ENCODE measurements around the gene CES5A. TPM values are rescaled to one million over a fixed set of nuclear protein-coding genes. Genes with fewer than 3 reads are reported as not detected.

CES5A gene
- total and polyA plus RNA-seq, 2 donors (not counting 1 experiment from before 2014, with no cell fraction given), result not detected

- CTCF ChIA-PET, result no interaction called here
These were observed 6.2 kb downstream of the CES5A start for GRCh38 chr16:55868980-55869379.

GRCh38 chr16:55868137-55868536 is 7.0 kb downstream of the CES5A start:
- Mint-ChIP-seq H3K27me3 (peaks cover 12% of the 10 kb centered on the region), H3K4me1 (no peaks in the 10 kb centered on the region), H3K4me3 (no peak overlapping the region), H3K27ac (no peak overlapping the region), H3K9me3 (ENCODE audit: insufficient read depth) (no peaks in the 10 kb centered on the region)
- no peaks in the 10 kb centered on the region for H3K36me3 ChIP-seq (replicated peaks in 1 of 2; ENCODE audit: control extremely low read depth in 1 of 2, control insufficient read depth in 1 of 2, extremely low read depth in 1 of 2, insufficient read depth in 2 of 2, low read length in 1 of 2)
- DNase-seq, result no peak
- H3K9me3 ChIP-seq (ENCODE audit: control extremely low read depth in 1 of 3, control insufficient read depth in 2 of 3, insufficient read depth in 1 of 3, low read length in 2 of 3), result no peaks in the 10 kb centered on the region
- H2AFZ ChIP-seq (ENCODE audit: insufficient read depth, low read depth, low read length, poor library complexity, severe bottlenecking), result no peak overlapping the region
- no peak overlapping the region for H3K27ac ChIP-seq (ENCODE audit: low read length in 2 of 2)
- no peak for ATAC-seq (ENCODE audit: low read depth)
- CTCF ChIA-PET, result no interaction called here
- no peak overlapping the region for H3K4me2 ChIP-seq (replicated peaks; ENCODE audit: low read depth, low read length, poor library complexity, severe bottlenecking)
- H3K4me3 ChIP-seq (ENCODE audit: control extremely low read depth in 1 of 5, extremely low read depth in 1 of 5, insufficient read depth in 1 of 5, low read depth in 2 of 5, low read length in 4 of 5), result no peak overlapping the region
- TF ChIP-seq CTCF (IDR thresholded peaks at IDR 0.05) (no peak), EZH2 (IDR thresholded peaks at IDR 0.05; ENCODE audit: borderline replicate concordance, insufficient read depth, low read depth, low read length, poor library complexity, severe bottlenecking) (no peak)
- H4K20me1 ChIP-seq (ENCODE audit: control insufficient read depth, insufficient read depth, low read length, poor library complexity, severe bottlenecking), result no peaks in the 10 kb centered on the region
- no peaks in the 10 kb centered on the region for H3K79me2 ChIP-seq (ENCODE audit: control insufficient read depth, insufficient read depth, low read length)
- POLR2A ChIA-PET, result no interaction called here
- no peaks in the 10 kb centered on the region for H3K27me3 ChIP-seq (replicated peaks in 1 of 4; ENCODE audit: control extremely low read depth in 1 of 4, control insufficient read depth in 3 of 4, insufficient read depth in 4 of 4, low read length in 3 of 4)
- no peaks in the 10 kb centered on the region for H3K4me1 ChIP-seq (ENCODE audit: control insufficient read depth in 2 of 2, insufficient read depth in 2 of 2, low read length in 2 of 2)
- H3K9ac ChIP-seq (ENCODE audit: low read length), result no peak overlapping the region
- intact Hi-C loops (cut with micrococcal nuclease), result no loop called here
- 100% methylated on average over 1 of the region's 2 CpGs for WGBS (ENCODE audit: insufficient coverage)

More at GRCh38 chr16:55868980-55869379, 6.2 kb downstream of the CES5A start:
- H3K27ac Mint-ChIP-seq, result no peak overlapping the region
- DNase-seq, result no peak
- Histone ChIP-seq H3K27ac (ENCODE audit: low read length in 2 of 2) (no peak overlapping the region), H4K20me1 (ENCODE audit: control insufficient read depth, insufficient read depth, low read length, poor library complexity, severe bottlenecking) (no peaks in the 10 kb centered on the region), H2AFZ (ENCODE audit: insufficient read depth, low read depth, low read length, poor library complexity, severe bottlenecking) (no peak overlapping the region), H3K36me3 (replicated peaks in 1 of 2; ENCODE audit: control extremely low read depth in 1 of 2, control insufficient read depth in 1 of 2, extremely low read depth in 1 of 2, insufficient read depth in 2 of 2, low read length in 1 of 2) (no peaks in the 10 kb centered on the region), H3K79me2 (ENCODE audit: control insufficient read depth, insufficient read depth, low read length) (no peaks in the 10 kb centered on the region), H3K4me3 (ENCODE audit: control extremely low read depth in 1 of 5, extremely low read depth in 1 of 5, insufficient read depth in 1 of 5, low read depth in 2 of 5, low read length in 4 of 5) (no peak overlapping the region), H3K4me2 (replicated peaks; ENCODE audit: low read depth, low read length, poor library complexity, severe bottlenecking) (no peak overlapping the region), H3K4me1 (ENCODE audit: control insufficient read depth in 2 of 2, insufficient read depth in 2 of 2, low read length in 2 of 2) (no peaks in the 10 kb centered on the region), H3K9me3 (ENCODE audit: control extremely low read depth in 1 of 3, control insufficient read depth in 2 of 3, insufficient read depth in 1 of 3, low read length in 2 of 3) (no peaks in the 10 kb centered on the region), H3K9ac (ENCODE audit: low read length) (no peak overlapping the region), H3K27me3 (replicated peaks in 1 of 4; ENCODE audit: control extremely low read depth in 1 of 4, control insufficient read depth in 3 of 4, insufficient read depth in 4 of 4, low read length in 3 of 4) (peaks cover 0 to 3% (median 0%) of the 10 kb centered on the region in 4 experiments)
- intact Hi-C loops (cut with micrococcal nuclease), result no loop called here
- no peak overlapping the region for H3K4me3 Mint-ChIP-seq
- H3K4me1 Mint-ChIP-seq, result no peaks in the 10 kb centered on the region
- 93% methylated on average over 6 of the region's 7 CpGs for WGBS (ENCODE audit: insufficient coverage)
- no peak for TF ChIP-seq EZH2 (IDR thresholded peaks at IDR 0.05; ENCODE audit: borderline replicate concordance, insufficient read depth, low read depth, low read length, poor library complexity, severe bottlenecking)
- POLR2A ChIA-PET, result no interaction called here
- no peak for ATAC-seq (ENCODE audit: low read depth)
- H3K27me3 Mint-ChIP-seq, result peaks cover 12% of the 10 kb centered on the region
- H3K9me3 Mint-ChIP-seq (ENCODE audit: insufficient read depth), result no peaks in the 10 kb centered on the region

All from B cell (primary cell).